WTC11 (cell line): ENCODE results near the gene SCO2. TPM values are rescaled to one million over a fixed set of nuclear protein-coding genes. Genes with fewer than 3 reads are reported as not detected.

Experiments used
- ATAC-seq: fragments of 200-7000 bp; cut with Tn5 transposase; 2 replicates; pipeline ENCODE4 v1.10.0; 2021; ENCODE audit warnings: mild to moderate bottlenecking, moderate library complexity
- CTCF ChIA-PET: fragments of 300-600 bp; sonication (Branson Sonifier 250); formaldehyde crosslinking; loops from one replicate; lab custom pipeline; 2021; ENCODE audit warnings: antibody characterized with exemption; lab: Charles Lee
- POLR2A ChIA-PET: fragments of 350-600 bp; sonication (Branson Sonifier 250); formaldehyde crosslinking; loops from one replicate; lab custom pipeline; 2021; ENCODE audit warnings: antibody characterized with exemption; lab: Charles Lee
- DNase-seq: peaks from one replicate; pipeline ENCODE4 v3.0.0; 2021; ENCODE audit warnings: low spot score
- H3K27ac Mint-ChIP-seq: 2 replicates; pipeline ENCODE4 v1.8.0; 2021; ENCODE audit warnings: mixed read lengths
- H3K27me3 Mint-ChIP-seq: 2 replicates; pipeline ENCODE4 v1.8.0; 2021; ENCODE audit warnings: low read depth, mild to moderate bottlenecking, moderate library complexity, mixed read lengths
- H3K36me3 Mint-ChIP-seq: 2 replicates; pipeline ENCODE4 v1.8.0; 2021; ENCODE audit warnings: mixed read lengths
- H3K4me1 Mint-ChIP-seq: 2 replicates; pipeline ENCODE4 v1.8.0; 2022; ENCODE audit warnings: mixed read lengths
- H3K4me3 Mint-ChIP-seq: 2 replicates; pipeline ENCODE4 v1.8.0; 2021; ENCODE audit warnings: mild to moderate bottlenecking, moderate library complexity, mixed read lengths
- H3K9me3 Mint-ChIP-seq: 2 replicates; pipeline ENCODE4 v1.8.0; 2021; ENCODE audit warnings: mixed read lengths
- AR ChIP-seq: fragments of 250-450 bp; sonication (Bioruptor Pico); IDR thresholded peaks from 2 replicates; pipeline ENCODE4 v1.9.0; 2021; ENCODE audit warnings: mild to moderate bottlenecking
- CBFB ChIP-seq: sonication (generic); formaldehyde crosslinking; IDR thresholded peaks from 2 replicates; pipeline ENCODE4 v1.8.1; 2022; ENCODE audit warnings: mild to moderate bottlenecking, low read depth, missing genetic modification reagents
- CREB1 ChIP-seq: sonication (generic); formaldehyde crosslinking; IDR thresholded peaks from 2 replicates; pipeline ENCODE4 v1.8.0; 2023; ENCODE audit warnings: mild to moderate bottlenecking, missing genetic modification reagents
- HMGA2 ChIP-seq: fragments of 250-450 bp; sonication (Bioruptor Pico); IDR thresholded peaks from 2 replicates; pipeline ENCODE4 v1.4.0; 2021; ENCODE audit warnings: mild to moderate bottlenecking, moderate library complexity
- HMGXB4 ChIP-seq: sonication (generic); formaldehyde crosslinking; IDR thresholded peaks from 2 replicates; pipeline ENCODE4 v1.8.1; 2023; ENCODE audit warnings: mild to moderate bottlenecking, moderate library complexity, missing genetic modification reagents
- MYBL2 ChIP-seq: sonication (generic); formaldehyde crosslinking; IDR thresholded peaks from 2 replicates; pipeline ENCODE4 v1.8.1; 2023; ENCODE audit warnings: mild to moderate bottlenecking, moderate library complexity, missing genetic modification reagents
- NFATC4 ChIP-seq: fragments of 250-450 bp; sonication (Bioruptor Pico); IDR thresholded peaks from 2 replicates; pipeline ENCODE4 v1.9.0; 2021; ENCODE audit warnings: mild to moderate bottlenecking
- NR1H2 ChIP-seq: sonication (generic); formaldehyde crosslinking; IDR thresholded peaks from 2 replicates; pipeline ENCODE4 v1.9.0; 2021; ENCODE audit warnings: mild to moderate bottlenecking, moderate library complexity, missing genetic modification reagents
- NR2C2 ChIP-seq: sonication (generic); formaldehyde crosslinking; IDR thresholded peaks from 2 replicates; pipeline ENCODE4 v1.8.0; 2022; ENCODE audit warnings: mild to moderate bottlenecking, missing genetic modification reagents
- USF2 ChIP-seq: sonication (generic); formaldehyde crosslinking; IDR thresholded peaks from 2 replicates; pipeline ENCODE4 v1.8.1; 2023; ENCODE audit warnings: mild to moderate bottlenecking, missing genetic modification reagents, moderate library complexity
- ZNF232 ChIP-seq: sonication (generic); formaldehyde crosslinking; IDR thresholded peaks from 2 replicates; pipeline ENCODE4 v1.8.0; 2022; ENCODE audit warnings: mild to moderate bottlenecking, missing genetic modification reagents
- ZNF423 ChIP-seq: fragments of 250-450 bp; sonication (Bioruptor Pico); IDR thresholded peaks from 2 replicates; pipeline ENCODE4 v2.1.2; 2022; ENCODE audit warnings: mild to moderate bottlenecking, moderate library complexity
- ZNF671 ChIP-seq: fragments of 250-450 bp; sonication (Bioruptor Pico); IDR thresholded peaks from 2 replicates; pipeline ENCODE4 v1.8.0; 2021; ENCODE audit warnings: mild to moderate bottlenecking
- total RNA-seq: library from RNA; stranded (reverse); gene quantifications from 3 replicates; pipeline ENCODE4 v1.2.3, GENCODE V29; 2021
- TF ChIP-seq, protein P1 (sequence below): sonication (generic); formaldehyde crosslinking; IDR thresholded peaks from 2 replicates; pipeline ENCODE4 v1.8.0; 2022; ENCODE audit warnings: mild to moderate bottlenecking, missing genetic modification reagents
- TF ChIP-seq, protein P2 (sequence below): fragments of 200-600 bp; IDR thresholded peaks from 2 replicates; pipeline ENCODE4 v1.8.0; 2022; ENCODE audit warnings: antibody characterized with exemption

SCO2 gene
- total RNA-seq, 1 experiment from 2014 or later: not detected

- Mint-ChIP-seq H3K27ac (no peak within 1 kb of the TSS), H3K36me3 (no peaks in the 10 kb centered on the region), H3K9me3 (no peaks in the 10 kb centered on the region)
Observed at GRCh38 chr22:50486561-50487289, 38.7 kb downstream of the SCO2 start, which contains the start of gene MIOX. TSS of gene MIOX (plus strand) at chr22:50486859. CDS start at chr22:50486898, 39 bp downstream.

More at GRCh38 chr22:50486561-50487289, 38.7 kb downstream of the SCO2 start, which contains the start of gene MIOX:
- ChIA-PET POLR2A (no interaction called here), CTCF (interaction anchor here (0.6 to 1.3 kb wide), 3 partner anchors 39 to 246 kb away, joined by 3 to 4 read pairs (median 4); partner anchors contain the start of gene SCO2)
- H3K4me1 Mint-ChIP-seq: no peaks in the 10 kb centered on the region
- ATAC-seq (no peak), DNase-seq (no peak)
- no peak within 1 kb of the TSS for H3K4me3 Mint-ChIP-seq
- H3K27me3 Mint-ChIP-seq: no peaks in the 10 kb centered on the region
- TF ChIP-seq, protein P1, sequence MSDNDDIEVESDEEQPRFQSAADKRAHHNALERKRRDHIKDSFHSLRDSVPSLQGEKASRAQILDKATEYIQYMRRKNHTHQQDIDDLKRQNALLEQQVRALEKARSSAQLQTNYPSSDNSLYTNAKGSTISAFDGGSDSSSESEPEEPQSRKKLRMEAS (CRISPR knock-in tag): no peak
- TF ChIP-seq NFATC4 (CRISPR knock-in tag) (no peak), HMGXB4 (CRISPR knock-in tag) (no peak), ZNF232 (no peak), HMGA2 (CRISPR knock-in tag) (no peak), MYBL2 (CRISPR knock-in tag) (no peak), NR1H2 (CRISPR knock-in tag) (no peak), ZNF423 (CRISPR knock-in tag) (no peak), USF2 (CRISPR knock-in tag) (no peak), ZNF671 (CRISPR knock-in tag) (no peak), CREB1 (CRISPR knock-in tag) (no peak), NR2C2 (CRISPR knock-in tag) (no peak), CBFB (CRISPR knock-in tag) (no peak), AR (CRISPR knock-in tag) (no peak)
- TF ChIP-seq, protein P2, sequence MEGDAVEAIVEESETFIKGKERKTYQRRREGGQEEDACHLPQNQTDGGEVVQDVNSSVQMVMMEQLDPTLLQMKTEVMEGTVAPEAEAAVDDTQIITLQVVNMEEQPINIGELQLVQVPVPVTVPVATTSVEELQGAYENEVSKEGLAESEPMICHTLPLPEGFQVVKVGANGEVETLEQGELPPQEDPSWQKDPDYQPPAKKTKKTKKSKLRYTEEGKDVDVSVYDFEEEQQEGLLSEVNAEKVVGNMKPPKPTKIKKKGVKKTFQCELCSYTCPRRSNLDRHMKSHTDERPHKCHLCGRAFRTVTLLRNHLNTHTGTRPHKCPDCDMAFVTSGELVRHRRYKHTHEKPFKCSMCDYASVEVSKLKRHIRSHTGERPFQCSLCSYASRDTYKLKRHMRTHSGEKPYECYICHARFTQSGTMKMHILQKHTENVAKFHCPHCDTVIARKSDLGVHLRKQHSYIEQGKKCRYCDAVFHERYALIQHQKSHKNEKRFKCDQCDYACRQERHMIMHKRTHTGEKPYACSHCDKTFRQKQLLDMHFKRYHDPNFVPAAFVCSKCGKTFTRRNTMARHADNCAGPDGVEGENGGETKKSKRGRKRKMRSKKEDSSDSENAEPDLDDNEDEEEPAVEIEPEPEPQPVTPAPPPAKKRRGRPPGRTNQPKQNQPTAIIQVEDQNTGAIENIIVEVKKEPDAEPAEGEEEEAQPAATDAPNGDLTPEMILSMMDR: no peak
